ENCODE results near the gene NUP88. TPM values are rescaled to one million over a fixed set of nuclear protein-coding genes. Genes with fewer than 3 reads are reported as not detected.

The NUP88 gene
- total RNA-seq (ENCODE audit: unreplicated experiment), result 42.4 TPM
- long read RNA-seq, transcript NUP88-207 (17 exons, 2,916 nt), result major isoform, 18 of 26 reads
- long read RNA-seq, partial matches to known transcripts, result 4 of 26 reads
- long read RNA-seq, other reads (novel, unspliced or antisense), result 4 of 26 reads

- H3K36me3 Mint-ChIP-seq (ENCODE audit: low read depth, unreplicated experiment), result peaks cover 3% of the 10 kb centered on the region
- peak within 1 kb of the TSS; percentile 95 for H3K27ac Mint-ChIP-seq (ENCODE audit: unreplicated experiment)
- H3K27me3 Mint-ChIP-seq (ENCODE audit: unreplicated experiment), result peaks cover 2% of the 10 kb centered on the region
- peak within 1 kb of the TSS; percentile 100 for H3K4me3 Mint-ChIP-seq (ENCODE audit: unreplicated experiment)
- H3K9me3 Mint-ChIP-seq (ENCODE audit: unreplicated experiment), result no peaks in the 10 kb centered on the region
- peaks cover 13% of the 10 kb centered on the region for H3K4me1 Mint-ChIP-seq (ENCODE audit: unreplicated experiment)
- peak; percentile 97 for DNase-seq (ENCODE audit: low spot score)
- no peak for TF ChIP-seq CTCF (IDR thresholded peaks at IDR 0.05; ENCODE audit: unreplicated experiment)
These were observed at the start of gene NUP88 for GRCh38 chr17:5419356-5419958. Gene NUP88 (minus strand): TSS chr17:5419662. CDS start chr17:5419650, 12 bp downstream.

- Mint-ChIP-seq H3K27me3 (ENCODE audit: unreplicated experiment) (peaks cover 3% of the 10 kb centered on the region), H3K9me3 (ENCODE audit: unreplicated experiment) (no peaks in the 10 kb centered on the region), H3K4me3 (ENCODE audit: unreplicated experiment) (peak overlapping the region; percentile 98), H3K36me3 (ENCODE audit: low read depth, unreplicated experiment) (peaks cover 17% of the 10 kb centered on the region), H3K4me1 (ENCODE audit: unreplicated experiment) (peaks cover 28% of the 10 kb centered on the region), H3K27ac (ENCODE audit: unreplicated experiment) (peak overlapping the region; percentile 87)
- TF ChIP-seq CTCF (IDR thresholded peaks at IDR 0.05; ENCODE audit: unreplicated experiment), result no peak
- peak; percentile 21 for DNase-seq (ENCODE audit: low spot score)
These were observed 48.6 kb upstream of the NUP88 start for GRCh38 chr17:5468075-5468473.

- H3K4me1 Mint-ChIP-seq (ENCODE audit: unreplicated experiment), result peaks cover 28% of the 10 kb centered on the region
- H3K9me3 Mint-ChIP-seq (ENCODE audit: unreplicated experiment), result no peaks in the 10 kb centered on the region
- peaks cover 3% of the 10 kb centered on the region for H3K27me3 Mint-ChIP-seq (ENCODE audit: unreplicated experiment)
- peak overlapping the region; percentile 98 for H3K4me3 Mint-ChIP-seq (ENCODE audit: unreplicated experiment)
- peak overlapping the region; percentile 87 for H3K27ac Mint-ChIP-seq (ENCODE audit: unreplicated experiment)
- H3K36me3 Mint-ChIP-seq (ENCODE audit: low read depth, unreplicated experiment), result peaks cover 19% of the 10 kb centered on the region
- DNase-seq (ENCODE audit: low spot score), result no peak
- no peak for TF ChIP-seq CTCF (IDR thresholded peaks at IDR 0.05; ENCODE audit: unreplicated experiment)
These were observed 48.0 kb upstream of the NUP88 start for GRCh38 chr17:5467416-5467815.

GRCh38 chr17:5466295-5466694 is 46.8 kb upstream of the NUP88 start:
- Mint-ChIP-seq H3K36me3 (ENCODE audit: low read depth, unreplicated experiment) (peaks cover 14% of the 10 kb centered on the region), H3K27me3 (ENCODE audit: unreplicated experiment) (peaks cover 5% of the 10 kb centered on the region), H3K9me3 (ENCODE audit: unreplicated experiment) (no peaks in the 10 kb centered on the region), H3K4me1 (ENCODE audit: unreplicated experiment) (peaks cover 30% of the 10 kb centered on the region), H3K4me3 (ENCODE audit: unreplicated experiment) (no peak overlapping the region), H3K27ac (ENCODE audit: unreplicated experiment) (no peak overlapping the region)
- TF ChIP-seq CTCF (IDR thresholded peaks at IDR 0.05; ENCODE audit: unreplicated experiment), result no peak
- DNase-seq (ENCODE audit: low spot score), result no peak

All from endothelial cell (in vitro differentiated cells).